Activated CD8-positive, alpha-beta memory T cell treated with anti-CD3 and anti-CD28 coated beads for 24 hours (primary cell): Measurements from ENCODE around the gene MPPED2.

Source experiments
- DNase-seq: peaks from one replicate; pipeline ENCODE4 v3.0.0-alpha.2; 2020

Gene MPPED2, protein sequence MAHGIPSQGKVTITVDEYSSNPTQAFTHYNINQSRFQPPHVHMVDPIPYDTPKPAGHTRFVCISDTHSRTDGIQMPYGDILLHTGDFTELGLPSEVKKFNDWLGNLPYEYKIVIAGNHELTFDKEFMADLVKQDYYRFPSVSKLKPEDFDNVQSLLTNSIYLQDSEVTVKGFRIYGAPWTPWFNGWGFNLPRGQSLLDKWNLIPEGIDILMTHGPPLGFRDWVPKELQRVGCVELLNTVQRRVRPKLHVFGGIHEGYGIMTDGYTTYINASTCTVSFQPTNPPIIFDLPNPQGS

DNA sequence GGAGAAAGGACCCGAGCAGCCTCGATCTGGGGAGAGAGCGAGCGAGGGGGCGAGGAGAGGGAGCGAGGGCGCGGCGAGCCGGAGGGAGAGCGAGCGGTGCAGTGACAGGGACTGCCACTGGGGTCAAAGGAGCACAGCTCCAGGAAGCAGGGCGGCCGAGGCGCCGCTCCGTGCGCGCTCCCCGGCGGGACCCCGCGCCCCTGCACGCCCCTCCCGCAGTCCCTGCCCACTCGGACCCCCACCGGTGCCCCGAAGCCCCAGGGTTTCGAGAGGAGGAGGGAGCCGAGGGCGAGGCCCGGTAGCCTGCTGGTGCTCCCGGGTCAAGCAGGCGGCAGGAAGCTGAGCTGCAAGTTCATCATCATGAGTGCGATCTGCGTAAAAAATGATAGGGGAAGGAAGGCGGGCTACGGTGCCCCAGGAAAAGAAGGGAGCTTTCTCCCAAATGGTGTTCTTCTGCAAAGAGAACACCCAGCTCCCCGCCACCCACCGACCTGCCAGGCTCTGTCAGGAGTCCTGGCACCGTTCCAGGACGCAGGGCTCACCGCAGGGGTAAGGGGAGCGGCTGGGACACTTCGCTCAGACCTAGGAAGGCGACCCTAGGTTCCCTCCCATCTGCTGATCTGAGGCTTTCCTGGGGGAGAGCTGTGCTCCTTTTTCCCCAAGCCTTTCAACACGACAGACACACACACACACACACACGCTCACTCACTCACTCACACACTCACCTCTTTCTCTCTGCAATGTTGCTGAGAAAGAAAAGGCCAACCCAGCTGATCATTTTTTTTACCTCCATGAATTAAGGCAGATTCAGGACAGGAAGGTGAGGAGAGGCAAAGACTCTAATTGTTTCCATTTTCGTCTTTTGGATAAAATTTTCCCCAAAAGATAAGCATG is at the start of gene MPPED2:
Gene MPPED2, minus strand, starts transcription at position 103 of the 894 bp plus-strand sequence. CDS start 5,980 bp downstream, outside the sequence.
- DNase-seq = peak; percentile 65

DNA sequence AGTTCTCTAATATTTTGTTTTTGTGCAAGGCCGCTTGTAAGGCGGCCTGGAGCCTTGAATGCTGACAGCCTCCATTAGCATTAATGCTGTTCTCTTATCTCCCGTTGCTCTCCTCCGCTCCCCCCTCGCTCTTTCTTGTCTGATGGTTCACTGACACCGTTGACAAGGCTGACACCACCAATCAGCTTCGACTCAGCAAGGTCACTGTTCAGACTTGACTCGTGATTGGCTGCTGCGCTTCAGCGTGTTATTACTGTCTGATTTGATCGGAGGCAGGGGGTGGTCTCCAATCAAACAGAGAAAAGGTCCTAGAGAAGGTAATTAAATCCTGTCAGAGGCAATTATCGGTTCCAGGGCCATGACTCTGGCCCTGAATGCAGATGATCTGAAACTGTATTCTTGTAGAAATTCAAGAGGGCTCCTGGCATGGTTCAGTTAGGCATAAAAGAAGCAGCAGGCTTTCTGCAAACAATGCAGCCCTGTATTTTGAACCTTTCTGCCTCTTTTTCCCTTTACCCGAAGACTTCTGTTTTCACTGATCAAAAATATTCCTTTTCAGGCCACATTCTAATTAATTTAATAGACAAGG is 49.3 kb upstream of the MPPED2 start:
- no peak for DNase-seq

DNA sequence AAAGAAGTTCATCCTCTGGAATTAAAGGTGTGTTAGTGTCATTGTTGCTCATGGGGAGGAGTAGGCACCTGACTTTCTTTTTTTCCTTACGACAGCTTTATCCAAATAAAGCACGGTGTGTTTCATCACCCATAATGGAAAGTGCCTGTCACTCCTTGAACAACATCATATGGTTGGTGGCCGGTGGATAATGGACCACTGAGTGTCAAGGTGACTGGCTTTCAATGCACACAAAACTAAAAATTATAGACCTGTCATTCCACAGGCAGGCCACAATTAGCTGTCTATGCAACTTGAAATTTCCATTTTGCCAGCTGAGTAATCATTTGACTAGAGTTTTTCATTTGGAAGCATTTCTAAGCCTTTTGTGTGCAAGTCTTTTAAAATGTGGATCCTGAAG is 45.0 kb upstream of the MPPED2 start:
- no peak for DNase-seq

DNA sequence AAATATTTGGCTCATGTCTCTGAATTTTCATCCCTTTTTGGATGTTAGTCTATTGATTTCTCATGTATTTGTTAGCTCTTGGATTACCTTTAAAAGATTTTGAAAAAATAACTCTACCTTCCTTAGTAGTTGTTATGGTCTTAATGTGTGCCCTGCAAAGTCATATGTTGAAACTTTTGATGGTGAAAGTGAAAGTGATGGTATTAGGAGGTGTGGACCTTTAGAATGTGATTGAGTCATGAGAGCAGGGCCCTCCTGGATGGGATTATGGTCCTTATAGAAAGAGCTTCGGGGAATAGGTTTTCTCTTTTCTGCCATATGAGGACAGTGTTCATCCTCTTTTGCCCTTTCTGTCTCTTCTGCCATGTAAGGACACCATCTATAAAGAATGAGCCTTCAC is 33.6 kb upstream of the MPPED2 start:
- no peak for DNase-seq

DNA sequence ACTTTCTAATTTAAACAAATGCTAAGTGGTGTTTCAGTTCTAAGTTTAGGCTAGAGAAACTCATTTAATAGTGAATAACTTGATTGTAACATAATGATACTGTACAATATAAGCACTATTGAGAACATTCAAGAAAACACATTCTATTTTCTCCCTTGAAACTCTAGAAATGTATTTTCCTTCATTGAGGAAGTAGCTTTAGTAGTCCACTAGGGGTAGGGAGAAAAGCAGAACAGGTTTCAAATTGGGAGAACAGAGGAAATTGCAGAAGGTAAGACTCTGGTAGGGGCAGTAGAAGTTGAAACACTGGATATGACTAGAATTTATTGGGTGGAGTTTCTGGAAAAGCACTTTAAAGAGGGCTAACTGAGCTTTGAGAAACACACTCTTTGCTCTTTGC is 31.6 kb upstream of the MPPED2 start:
- DNase-seq = no peak

DNA sequence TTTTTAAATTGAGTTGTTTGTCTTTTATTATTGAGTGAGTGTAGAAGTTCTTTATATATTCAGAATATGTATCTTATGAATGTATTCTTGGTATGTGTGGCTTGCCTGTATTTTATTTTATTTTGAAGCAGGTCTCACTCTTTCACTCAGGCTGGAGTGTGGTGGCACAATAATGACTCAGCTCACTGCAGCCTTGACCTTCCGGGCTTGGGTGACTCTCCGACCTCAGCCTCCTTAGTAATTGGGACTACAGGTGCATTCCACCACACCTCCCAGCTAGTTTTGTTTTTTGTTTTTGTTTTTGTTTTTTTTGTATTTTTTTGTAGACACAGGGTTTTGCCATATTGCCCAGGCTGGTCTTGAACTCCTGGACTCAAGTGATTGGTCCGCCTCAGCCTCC is 24.5 kb upstream of the MPPED2 start:
- no peak for DNase-seq

DNA sequence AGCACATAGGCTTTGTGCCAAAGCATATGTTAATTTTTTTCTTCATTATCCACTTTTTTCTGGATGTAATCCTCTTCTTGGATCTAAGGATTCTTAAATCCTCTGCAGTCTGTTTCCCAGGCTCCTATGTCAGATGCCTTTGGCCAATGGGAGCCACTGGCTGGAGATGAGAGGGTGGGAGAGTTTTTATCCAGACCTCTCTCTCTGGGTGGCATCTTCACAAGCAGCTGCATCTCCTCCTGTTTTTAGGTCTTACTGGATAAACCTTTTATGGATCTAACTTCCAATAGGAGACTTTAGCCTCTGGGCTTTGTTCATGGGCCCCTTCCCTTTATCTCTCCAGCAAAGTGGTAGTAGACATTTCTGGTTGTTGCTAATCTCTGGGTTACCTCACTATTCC is 22.4 kb upstream of the MPPED2 start:
- DNase-seq = no peak

DNA sequence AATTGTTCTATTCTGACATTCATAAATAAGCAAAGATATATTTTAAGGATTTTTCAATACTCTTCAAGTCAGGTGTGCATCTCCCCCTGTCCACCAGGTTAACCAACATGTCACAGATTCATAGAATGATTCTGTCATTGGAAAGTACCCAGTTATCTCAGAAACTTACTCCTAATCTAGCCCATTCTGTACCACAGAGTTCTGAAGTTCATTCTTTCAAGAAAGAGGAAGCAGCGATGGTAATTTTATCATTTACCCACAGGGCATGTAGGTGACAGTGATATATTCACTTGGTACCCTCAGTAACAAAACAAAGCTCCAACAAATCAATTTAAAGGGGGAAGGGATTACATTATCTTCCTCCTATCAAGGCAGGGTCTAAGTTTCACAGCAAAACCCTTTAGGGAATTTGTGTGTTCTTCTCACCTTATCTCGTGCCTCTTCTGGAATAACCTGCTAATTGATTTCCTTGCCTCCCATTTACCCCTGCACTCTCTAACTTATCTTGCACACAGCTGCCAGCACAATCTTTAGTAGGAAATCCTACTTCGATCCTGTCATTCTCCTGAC is 19.0 kb upstream of the MPPED2 start:
- DNase-seq = no peak

DNA sequence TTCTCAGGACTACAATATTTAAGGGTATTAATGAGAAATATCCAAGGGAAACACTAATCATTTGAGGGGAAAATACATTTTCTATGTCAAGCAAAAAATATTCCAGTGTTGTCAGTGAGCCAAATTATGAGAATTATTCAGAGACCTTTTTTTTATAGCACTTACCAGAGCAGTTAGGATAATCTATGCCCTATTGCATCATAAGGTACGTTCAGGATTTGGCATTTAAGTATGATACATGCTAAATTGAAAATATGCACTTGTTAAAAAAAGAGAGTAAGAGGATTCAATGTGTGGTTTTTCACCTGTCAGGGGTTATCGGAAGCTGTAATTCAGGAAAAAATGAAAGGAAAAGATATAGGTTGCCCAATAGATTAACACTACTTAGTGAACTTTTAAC is 17.2 kb upstream of the MPPED2 start:
- DNase-seq = no peak

DNA sequence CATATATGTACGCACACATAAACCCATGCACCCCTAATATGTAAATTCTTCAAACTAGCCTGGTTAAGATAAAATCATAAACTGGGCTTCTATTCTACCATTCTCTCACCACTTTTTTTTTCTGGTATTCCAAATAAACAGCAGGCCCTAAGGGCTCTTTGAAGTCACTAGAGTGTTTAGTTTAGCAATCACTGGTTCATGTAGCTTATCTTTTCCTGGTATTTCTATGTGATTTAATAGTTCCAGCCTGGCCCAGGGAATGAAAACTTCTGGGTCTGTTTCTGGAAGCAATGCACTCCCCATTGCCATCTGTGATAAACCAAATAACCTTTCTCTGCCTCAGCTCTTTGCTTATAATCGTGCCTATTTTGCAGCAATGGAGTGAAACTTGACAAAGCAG is 10.7 kb upstream of the MPPED2 start:
- DNase-seq = no peak

DNA sequence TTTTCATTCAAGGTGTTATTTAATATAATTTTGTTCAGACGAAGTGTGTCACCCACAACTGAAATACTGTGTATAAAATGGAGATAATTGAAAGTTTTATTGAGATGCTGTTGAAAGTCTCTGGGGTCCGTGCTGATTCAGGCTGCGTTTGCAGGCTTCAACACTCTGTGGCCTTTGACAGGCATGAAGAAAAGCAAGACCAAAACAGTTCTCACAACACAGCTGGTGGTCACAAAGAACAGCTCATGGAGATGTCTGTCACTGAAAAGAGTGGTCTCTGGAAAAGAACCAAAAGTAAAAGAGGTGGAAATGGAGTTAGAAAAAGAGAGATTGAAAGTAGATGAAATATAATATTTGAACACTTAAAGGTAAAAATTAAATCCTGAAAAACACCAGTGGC is 9.8 kb upstream of the MPPED2 start:
- no peak for DNase-seq

DNA sequence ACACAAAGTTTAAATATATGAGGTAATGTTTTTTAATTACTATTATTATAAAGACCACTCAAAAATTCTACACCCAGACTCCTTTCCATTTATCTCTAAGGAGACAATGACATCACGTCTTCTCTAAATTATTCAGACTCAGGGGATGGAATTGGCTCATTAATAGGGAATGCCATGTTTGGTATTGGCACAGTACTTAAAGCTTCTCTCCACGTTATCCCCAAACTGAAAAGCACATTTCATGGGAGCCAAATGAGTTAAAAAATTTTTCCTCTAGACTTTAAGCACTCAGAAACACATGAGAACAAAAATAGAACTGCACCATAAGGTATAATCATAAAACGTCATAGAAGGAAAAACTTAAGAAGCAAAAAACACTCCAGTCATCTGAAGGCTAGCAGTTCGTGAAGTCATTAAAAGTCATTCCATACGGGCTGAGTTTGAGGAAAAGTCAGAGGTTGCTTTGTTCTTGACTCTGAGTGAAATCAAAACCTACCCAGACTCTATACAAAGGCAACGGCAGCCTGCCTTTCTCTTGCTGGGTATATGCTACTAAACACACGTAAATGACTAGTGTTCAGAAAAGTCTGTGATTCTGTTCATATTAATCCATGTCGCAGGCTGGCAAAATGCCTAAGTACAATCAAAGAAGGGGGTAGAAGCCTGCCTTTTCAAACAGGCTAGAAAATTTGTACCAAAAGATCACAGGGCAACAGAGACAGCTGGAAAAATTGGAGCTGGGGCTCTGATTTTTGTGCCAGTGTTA is 8.7 kb upstream of the MPPED2 start:
- no peak for DNase-seq

DNA sequence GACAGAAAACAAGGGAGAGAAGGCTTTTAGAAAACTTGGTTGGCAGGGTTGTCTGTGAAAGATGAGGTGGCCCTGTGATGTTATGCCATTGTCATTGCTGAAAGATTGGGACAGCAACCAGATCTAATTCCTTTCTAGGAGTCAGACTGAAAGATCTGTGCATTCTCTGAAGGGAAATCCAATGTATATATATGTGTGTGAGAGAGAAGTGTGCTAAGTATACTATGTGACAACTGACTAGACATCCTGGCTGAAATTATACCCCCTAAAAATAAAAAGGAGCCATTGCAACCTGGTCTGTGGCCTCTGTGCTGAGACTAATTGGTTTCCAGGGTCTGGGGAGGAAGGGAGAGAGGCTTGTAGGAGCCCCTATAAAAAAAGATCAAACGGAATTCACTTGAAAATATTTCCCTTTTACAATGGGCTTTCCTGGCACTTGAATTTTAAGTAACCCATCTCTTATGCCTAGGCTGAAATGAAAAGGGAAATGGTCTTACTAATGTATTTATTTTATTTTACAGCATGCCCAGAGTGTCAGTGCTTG is 1.2 kb upstream of the MPPED2 start:
- DNase-seq = no peak

DNA sequence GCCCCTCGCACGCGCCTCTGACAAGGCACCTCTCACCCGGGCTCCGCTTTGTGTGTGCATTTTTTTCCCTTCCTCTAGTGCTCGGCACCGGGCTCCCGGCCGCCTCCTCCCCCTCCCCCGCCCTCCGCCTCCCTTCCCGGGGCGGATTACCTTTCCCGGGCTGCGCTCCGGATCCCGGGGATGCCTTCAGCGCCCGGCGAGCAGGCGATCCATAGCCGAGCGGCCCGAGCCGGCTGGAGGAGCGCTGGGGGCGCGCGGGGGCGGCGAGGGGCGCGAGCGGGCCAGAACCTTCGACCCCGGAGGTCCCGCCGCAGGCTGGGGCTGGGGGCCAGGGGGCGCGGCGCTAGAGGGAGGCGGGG is 282 bp downstream of the MPPED2 start:
- DNase-seq = no peak

DNA sequence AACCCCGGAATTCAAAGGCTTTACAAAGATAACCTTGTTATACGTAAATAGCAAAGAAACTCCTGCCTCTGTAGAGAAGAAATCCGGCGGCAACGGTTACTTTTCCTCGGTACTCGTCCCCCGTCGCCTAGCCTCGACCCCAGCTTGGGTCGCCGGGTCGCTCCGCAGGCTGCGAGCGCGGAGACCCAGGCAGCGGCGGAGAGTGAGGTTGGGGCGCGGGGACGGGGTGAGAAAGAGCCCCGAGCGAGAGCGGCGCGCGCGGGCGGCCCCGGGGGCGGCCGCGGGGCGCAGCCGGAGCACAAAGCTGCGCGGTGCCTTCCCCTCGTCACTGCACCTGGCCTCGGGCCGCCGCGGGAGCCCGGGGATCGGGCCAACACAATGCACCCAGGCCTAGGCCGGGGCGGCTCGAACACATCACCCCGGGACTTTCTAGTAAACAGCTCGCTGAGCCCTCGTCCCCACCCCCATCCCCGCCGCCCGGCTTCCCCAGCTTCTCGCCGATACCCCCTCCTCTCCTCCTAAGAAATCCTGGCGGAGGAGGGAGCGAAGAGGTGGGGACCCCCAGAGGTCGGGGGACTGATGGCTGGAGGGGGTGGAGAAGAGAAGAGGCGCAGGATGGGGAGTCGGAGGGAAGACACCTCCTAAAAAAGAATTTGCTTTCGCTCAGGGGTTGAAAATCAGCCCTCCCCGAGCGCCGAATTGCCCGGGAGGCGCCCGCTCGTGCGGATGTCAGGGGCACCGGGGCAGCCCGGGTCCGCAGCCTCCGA is 845 bp downstream of the MPPED2 start:
- DNase-seq = peak; percentile 62

DNA sequence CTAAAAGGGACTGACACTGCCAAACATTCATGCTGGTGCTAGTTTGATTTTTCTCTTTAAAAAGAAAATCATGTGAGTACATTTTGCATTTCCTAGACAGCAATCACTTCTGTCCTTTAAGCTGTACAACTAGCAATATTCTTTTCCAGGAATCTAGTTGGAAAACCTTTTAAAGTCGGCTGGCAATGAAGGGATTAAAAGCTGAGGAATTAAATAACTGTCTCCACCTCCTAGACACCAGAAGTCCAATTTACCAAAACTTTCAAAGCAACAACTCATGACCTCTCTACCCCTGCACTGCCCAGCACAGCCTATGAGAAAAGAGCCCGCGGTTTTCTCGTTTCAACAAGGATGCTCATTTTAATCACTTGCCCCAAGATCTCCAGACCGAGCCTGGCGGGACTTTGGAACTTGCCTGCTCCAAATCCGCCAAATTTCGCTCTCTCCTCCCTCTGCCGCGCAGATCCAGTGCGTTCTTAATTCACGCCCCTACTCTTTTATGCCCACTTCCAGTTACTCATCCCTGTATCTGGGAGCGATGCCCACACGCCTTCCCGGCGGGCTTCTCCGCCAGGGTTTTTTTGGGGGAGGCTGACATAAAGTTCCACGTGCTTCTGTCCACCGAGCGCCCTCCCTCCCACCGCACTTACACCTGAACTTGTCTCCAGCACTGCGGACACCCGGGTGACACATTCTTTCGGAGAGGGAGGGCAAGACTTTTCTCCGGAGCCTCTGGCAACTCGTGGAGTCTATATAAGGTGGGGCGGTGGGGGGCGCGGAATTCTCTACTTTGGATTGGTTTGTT is 2.5 kb downstream of the MPPED2 start:
- DNase-seq = no peak

DNA sequence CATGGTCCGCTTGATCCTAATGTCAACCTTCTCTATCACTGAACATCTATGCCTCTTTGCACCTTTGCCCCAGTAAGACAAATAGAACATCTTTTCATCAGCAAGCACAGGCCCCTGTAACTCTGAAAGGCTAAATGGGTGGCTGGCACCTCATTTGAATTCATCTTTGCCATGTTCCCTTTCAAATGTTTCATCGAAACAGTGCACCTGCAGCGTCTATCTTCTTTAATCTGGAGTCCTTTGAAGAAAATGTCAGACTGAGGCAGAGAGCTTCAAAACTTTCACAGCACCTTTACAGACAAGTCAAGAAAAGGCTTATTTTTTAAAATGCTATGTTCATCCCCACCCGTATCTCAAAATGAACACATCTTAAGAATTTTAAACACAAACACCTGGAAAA is 3.4 kb downstream of the MPPED2 start:
- no peak for DNase-seq

DNA sequence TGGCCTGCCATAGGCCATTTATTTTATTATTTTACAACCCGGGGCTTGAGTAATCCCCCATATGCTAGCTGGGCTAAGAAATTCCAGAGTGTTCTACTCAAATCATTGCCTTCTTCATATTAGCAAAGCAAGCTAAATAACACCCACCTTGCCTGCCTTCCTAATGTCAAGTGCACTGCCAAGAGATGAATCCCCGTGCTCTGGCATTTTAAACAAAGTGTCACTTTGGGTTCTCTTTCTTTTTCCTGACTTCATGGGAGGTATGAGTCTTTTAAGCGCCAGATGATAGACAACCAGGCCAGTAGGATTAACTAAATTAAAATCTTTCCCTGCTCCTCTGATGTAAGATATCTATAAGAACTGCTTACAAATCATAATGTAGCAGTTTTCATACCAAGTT is 4.5 kb downstream of the MPPED2 start:
- DNase-seq = no peak

DNA sequence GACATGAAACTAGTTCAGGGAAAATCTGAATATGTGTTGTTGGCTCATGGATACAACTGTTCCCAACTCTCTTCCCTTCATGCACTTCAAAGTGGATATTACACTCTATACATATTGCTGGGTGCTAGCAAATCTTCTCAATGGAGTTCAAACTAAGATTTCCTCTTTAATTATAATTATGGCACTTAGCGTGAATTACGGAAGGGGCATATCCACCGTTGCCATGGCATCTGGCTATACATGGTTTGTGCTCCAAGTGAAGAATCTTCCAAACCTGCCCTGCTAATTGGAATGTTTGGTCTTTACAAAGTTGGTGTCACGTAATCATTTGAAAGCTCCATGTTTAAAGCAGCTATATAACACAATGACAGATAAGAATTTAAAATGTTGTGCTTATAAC is 5.6 kb downstream of the MPPED2 start:
- no peak for DNase-seq

DNA sequence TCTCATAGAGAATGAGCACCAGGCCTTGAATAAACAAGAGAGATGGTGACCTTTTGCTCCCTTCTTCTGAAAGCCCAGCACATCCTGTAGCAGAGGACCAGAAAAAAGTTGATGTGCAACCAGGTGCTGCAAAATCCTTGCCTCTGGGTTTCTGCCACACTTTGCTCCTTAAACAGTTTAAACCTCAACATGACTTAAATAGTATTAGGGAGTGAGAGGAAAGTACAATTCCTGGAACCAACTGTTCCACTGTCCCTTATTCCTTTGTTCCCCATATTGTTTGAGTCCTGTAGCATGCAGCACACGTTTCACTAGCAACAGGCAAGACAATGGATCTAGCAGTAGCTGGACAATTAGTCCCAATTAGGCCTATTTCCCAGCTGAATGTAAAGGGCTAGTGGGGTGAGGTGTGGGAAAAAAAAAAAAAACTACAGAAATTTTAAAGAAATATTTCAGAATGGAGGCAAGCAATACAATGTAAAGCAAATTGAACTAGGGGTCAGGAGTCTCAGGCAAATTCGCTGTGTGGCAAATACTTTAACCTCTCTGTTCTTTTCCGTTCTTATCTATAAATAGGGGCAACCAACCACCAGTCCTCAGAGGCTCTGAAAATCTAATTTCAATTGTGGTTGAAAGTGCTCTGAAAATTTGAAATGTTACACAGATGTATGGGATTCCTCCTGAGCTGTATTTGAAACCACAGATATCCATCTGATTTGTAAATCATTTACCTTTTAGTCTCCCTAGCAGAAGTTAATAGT is 6.6 kb downstream of the MPPED2 start:
- no peak for DNase-seq
